T-helper 1 cell (primary cell): ENCODE measurements around the gene FCMR.

Experiments used
- DNase-seq, 5 donors: peaks; one replicate each; pipeline ENCODE4 v3.0.0-alpha.2; 2012 to 2020

Gene FCMR

GRCh38 chr1:206898089-206898914, 23.4 kb downstream of the FCMR start:
- no peak for DNase-seq

GRCh38 chr1:206897175-206897574, 24.6 kb downstream of the FCMR start, which contains the start of gene IL24:
Gene IL24, plus strand, starts transcription at chr1:206897443. Its CDS starts 390 bp downstream, at chr1:206897833.
- no peak for DNase-seq

- DNase-seq = no peak
Measured at GRCh38 chr1:206896261-206896660, 25.5 kb downstream of the FCMR start.

- DNase-seq = no peak
Measured at GRCh38 chr1:206895837-206896242, 25.9 kb downstream of the FCMR start.

GRCh38 chr1:206895325-206895724, 26.4 kb downstream of the FCMR start:
- DNase-seq = no peak

GRCh38 chr1:206893380-206893779, 28.4 kb downstream of the FCMR start:
- DNase-seq = no peak

GRCh38 chr1:206892351-206892984, 29.3 kb downstream of the FCMR start:
- DNase-seq = no peak

GRCh38 chr1:206891412-206891811, 30.3 kb downstream of the FCMR start:
- DNase-seq = no peak

- peak in 1 of 5 donors; percentile 30 for DNase-seq
Measured at GRCh38 chr1:206890125-206891060, 31.3 kb downstream of the FCMR start.

GRCh38 chr1:206887701-206888100, 34.0 kb downstream of the FCMR start:
- DNase-seq = no peak

- no peak for DNase-seq
Measured at GRCh38 chr1:206886831-206887230, 34.9 kb downstream of the FCMR start.

- DNase-seq = no peak
Measured at GRCh38 chr1:206885341-206886060, 36.2 kb downstream of the FCMR start.

- DNase-seq = no peak
Measured at GRCh38 chr1:206883876-206884275, 37.9 kb downstream of the FCMR start.

- DNase-seq = no peak
Measured at GRCh38 chr1:206883160-206883559, 38.6 kb downstream of the FCMR start.

GRCh38 chr1:206882555-206882954, 39.2 kb downstream of the FCMR start:
- DNase-seq = no peak

- DNase-seq = no peak
Measured at GRCh38 chr1:206880314-206880713, 41.4 kb downstream of the FCMR start.

GRCh38 chr1:206878456-206878855, 43.3 kb downstream of the FCMR start:
- no peak for DNase-seq

- no peak for DNase-seq
Measured at GRCh38 chr1:206875752-206876377, 45.9 kb downstream of the FCMR start.

- no peak for DNase-seq
Measured at GRCh38 chr1:206873603-206874188, 48.0 kb downstream of the FCMR start.

- no peak for DNase-seq
Measured at GRCh38 chr1:206872139-206872538, 49.6 kb downstream of the FCMR start.

- no peak for DNase-seq
Measured at GRCh38 chr1:206868264-206868663, 53.5 kb downstream of the FCMR start.
